NCI-H446 (cell line): Measurements from ENCODE around the gene C12orf42.

ENCODE experiments used
- DNase-seq, 2 experiments: peaks; one replicate each; lab custom pipeline; 2025; lab: John Stamatoyannopoulos, UW

Gene C12orf42

GRCh38 chr12:103423516-103423910, 72.3 kb downstream of the C12orf42 start:
- no peak for DNase-seq

GRCh38 chr12:103422746-103423515, 72.8 kb downstream of the C12orf42 start:
- DNase-seq = peak in 1 of 2 experiments; percentile 32

- DNase-seq = no peak
Measured at GRCh38 chr12:103422328-103422727, 73.4 kb downstream of the C12orf42 start.

GRCh38 chr12:103421402-103421801, 74.4 kb downstream of the C12orf42 start:
- DNase-seq = no peak

GRCh38 chr12:103415681-103416080, 80.1 kb downstream of the C12orf42 start:
- peak in 1 of 2 experiments; percentile 22 for DNase-seq

GRCh38 chr12:103401421-103401820, 94.3 kb downstream of the C12orf42 start:
- DNase-seq = no peak

- DNase-seq = no peak
Measured at GRCh38 chr12:103399986-103400385, 95.8 kb downstream of the C12orf42 start.

GRCh38 chr12:103397536-103397935, 98.2 kb downstream of the C12orf42 start:
- DNase-seq = no peak

- DNase-seq = no peak
Measured at GRCh38 chr12:103392722-103393121, 103.0 kb downstream of the C12orf42 start.

GRCh38 chr12:103391103-103391502, 104.7 kb downstream of the C12orf42 start:
- no peak for DNase-seq

- no peak for DNase-seq
Measured at GRCh38 chr12:103387385-103387784, 108.4 kb downstream of the C12orf42 start.

GRCh38 chr12:103386451-103386850, 109.3 kb downstream of the C12orf42 start:
- no peak for DNase-seq

GRCh38 chr12:103382736-103383346, 112.9 kb downstream of the C12orf42 start:
- DNase-seq = no peak

- DNase-seq = no peak
Measured at GRCh38 chr12:103382119-103382518, 113.6 kb downstream of the C12orf42 start.

- DNase-seq = no peak
Measured at GRCh38 chr12:103379670-103380069, 116.1 kb downstream of the C12orf42 start.

- DNase-seq = no peak
Measured at GRCh38 chr12:103373088-103373523, 122.7 kb downstream of the C12orf42 start.

GRCh38 chr12:103369929-103370328, 125.8 kb downstream of the C12orf42 start:
- no peak for DNase-seq

- DNase-seq = no peak
Measured at GRCh38 chr12:103368167-103368566, 127.6 kb downstream of the C12orf42 start.

GRCh38 chr12:103354403-103354802, 141.4 kb downstream of the C12orf42 start:
- DNase-seq = no peak

- no peak for DNase-seq
Measured at GRCh38 chr12:103353913-103354312, 141.9 kb downstream of the C12orf42 start.

GRCh38 chr12:103350116-103350515, 145.7 kb downstream of the C12orf42 start:
- no peak for DNase-seq

- DNase-seq = no peak
Measured at GRCh38 chr12:103348935-103349334, 146.8 kb downstream of the C12orf42 start.

- no peak for DNase-seq
Measured at GRCh38 chr12:103336940-103337339, 158.8 kb downstream of the C12orf42 start.
